HepG2 (cell line): ENCODE results near the gene CEP78. TPM values are rescaled to one million over a fixed set of nuclear protein-coding genes. Genes with fewer than 3 reads are reported as not detected.

Experiments used
- HES4 ChIP-seq: sonication (generic); formaldehyde crosslinking; IDR thresholded peaks from 2 replicates; pipeline ENCODE4 v1.9.0; 2021; ENCODE audit warnings: mild to moderate bottlenecking, missing genetic modification reagents, borderline replicate concordance
- JUN ChIP-seq: sonication (generic); formaldehyde crosslinking; IDR thresholded peaks from 2 replicates; pipeline ENCODE4 v1.4.0; 2020; ENCODE audit warnings: mild to moderate bottlenecking, missing genetic modification reagents
- MYNN ChIP-seq: sonication (generic); formaldehyde crosslinking; IDR thresholded peaks from 2 replicates; pipeline ENCODE4 v1.4.0; 2020; ENCODE audit warnings: mild to moderate bottlenecking, low read depth, missing genetic modification reagents
- PAX8 ChIP-seq: sonication (generic); formaldehyde crosslinking; IDR thresholded peaks from 2 replicates; pipeline ENCODE4 v1.8.0; 2022; ENCODE audit warnings: mild to moderate bottlenecking, missing genetic modification reagents, borderline replicate concordance
- STAG1 ChIP-seq: sonication (generic); formaldehyde crosslinking; IDR thresholded peaks from 2 replicates; pipeline ENCODE4 v1.4.0; 2020; ENCODE audit warnings: missing genetic modification reagents
- ZNF292 ChIP-seq: sonication (generic); formaldehyde crosslinking; IDR thresholded peaks from 2 replicates; pipeline ENCODE4 v1.8.1; 2022; ENCODE audit warnings: mild to moderate bottlenecking, low read depth, missing genetic modification reagents, borderline replicate concordance
- ZNF329 ChIP-seq: sonication (generic); formaldehyde crosslinking; IDR thresholded peaks from 2 replicates; pipeline ENCODE4 v1.9.0; 2021; ENCODE audit warnings: low read depth, mild to moderate bottlenecking, missing genetic modification reagents
- ZNF775 ChIP-seq: sonication (generic); formaldehyde crosslinking; IDR thresholded peaks from 2 replicates; pipeline ENCODE4 v1.4.0; 2020; ENCODE audit warnings: missing genetic modification reagents, mild to moderate bottlenecking, moderate library complexity, borderline replicate concordance
- ZNF777 ChIP-seq: sonication (generic); formaldehyde crosslinking; IDR thresholded peaks from 2 replicates; pipeline ENCODE4 v1.4.0; 2020; ENCODE audit warnings: missing genetic modification reagents
- polyA plus RNA-seq, 8 experiments: library from polyadenylated mRNA; depleted of rRNA in 3 of 8; stranded (reverse) in 7 of 8; unstranded in 1 of 8; fragments of >200 nt; fragmentation: Illumina TruSeq in 4 of 8; extraction: Trizol in 4 of 8; gene quantifications; 2 replicates each; pipeline versions ENCODE4 v1.2.1 to v1.2.3, GENCODE V29; 2011 to 2016; ENCODE audit warnings: low read depth in 4 of 8, missing spikeins in 1 of 8, mixed read lengths in 1 of 8; ENCODE audit not compliant: insufficient read depth in 1 of 8
- total RNA-seq, 5 experiments: library from RNA; depleted of rRNA; stranded (reverse); fragments of >200 nt; fragmentation: Illumina TruSeq; extraction: Trizol; gene quantifications; 2 replicates each; pipeline ENCODE4 v1.2.3, GENCODE V29; 2016; ENCODE audit warnings: low read depth in 1 of 5
- TF ChIP-seq, protein P1 (sequence below): sonication (generic); formaldehyde crosslinking; IDR thresholded peaks from 2 replicates; pipeline ENCODE4 v1.5.0; 2020; ENCODE audit warnings: mild to moderate bottlenecking, missing genetic modification reagents
- TF ChIP-seq, protein P2 (sequence below): sonication (generic); formaldehyde crosslinking; IDR thresholded peaks from 2 replicates; pipeline ENCODE4 v1.4.0; 2020; ENCODE audit warnings: missing genetic modification reagents
- TF ChIP-seq, protein P3 (sequence below): sonication (generic); formaldehyde crosslinking; IDR thresholded peaks from 2 replicates; pipeline ENCODE4; 2020; ENCODE audit warnings: missing genetic modification reagents, mild to moderate bottlenecking, borderline replicate concordance
- TF ChIP-seq, protein P4 (sequence below), 2 experiments: fragments of 450-650 bp in 1 of 2; sonication (generic) in 1 of 2; formaldehyde crosslinking; IDR thresholded peaks; 2 replicates each; pipeline versions ENCODE4 v1.5.0 to v1.8.0; 2020 to 2022; ENCODE audit warnings: mild to moderate bottlenecking in 1 of 2, missing genetic modification reagents in 1 of 2
- TF ChIP-seq, protein P5 (sequence below): sonication (generic); formaldehyde crosslinking; conservative IDR thresholded peaks from 2 replicates; pipeline ENCODE4 v1.8.1; 2023; ENCODE audit warnings: missing genetic modification reagents
- TF ChIP-seq, protein P6 (sequence below): sonication (generic); formaldehyde crosslinking; IDR thresholded peaks from 2 replicates; pipeline ENCODE4 v1.4.0; 2020; ENCODE audit warnings: low read depth, mild to moderate bottlenecking, missing genetic modification reagents

The CEP78 gene
- total and polyA plus RNA-seq, 2 of the 13 experiments (the other 11 are each of a cell fraction or from before 2014, with no cell fraction given) = 5.1 to 30.8 TPM

DNA sequence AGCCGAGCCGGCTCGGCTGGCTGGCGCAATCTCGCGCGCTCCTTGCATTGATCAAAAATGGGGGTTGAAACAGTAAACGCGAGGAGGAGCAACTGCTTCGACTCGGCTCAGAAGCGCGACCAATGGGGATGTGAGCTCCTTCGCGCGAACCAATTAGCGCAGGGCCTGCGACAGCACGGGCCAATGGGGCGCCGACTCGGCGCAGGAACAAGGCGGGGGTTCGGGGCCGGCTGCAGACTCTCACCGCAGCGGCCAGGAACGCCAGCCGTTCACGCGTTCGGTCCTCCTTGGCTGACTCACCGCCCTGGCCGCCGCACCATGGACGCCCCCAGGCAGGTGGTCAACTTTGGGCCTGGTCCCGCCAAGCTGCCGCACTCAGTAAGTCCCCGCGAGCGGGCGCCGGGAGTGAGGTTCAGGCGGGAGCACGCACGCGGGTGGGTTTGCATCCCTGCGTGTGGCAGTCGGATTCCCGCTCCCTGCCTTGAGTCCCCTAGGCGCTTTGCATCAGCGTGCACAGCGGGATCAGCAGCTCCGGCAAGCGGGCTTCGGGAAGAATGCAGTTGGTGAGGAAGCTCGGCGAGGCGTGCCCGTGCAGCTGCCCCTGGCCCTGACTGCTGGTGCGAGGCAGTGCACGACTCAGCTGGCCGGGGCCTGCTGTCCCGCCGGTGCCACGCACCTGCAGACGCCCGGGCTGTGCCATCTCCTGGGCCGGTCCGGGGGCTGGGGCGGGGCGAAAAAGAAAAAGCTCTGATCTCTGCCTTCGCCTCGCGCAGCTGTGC is 61.2 kb downstream of the CEP78 start, which contains the start of gene PSAT1 (continued):
- TF ChIP-seq, protein P1, sequence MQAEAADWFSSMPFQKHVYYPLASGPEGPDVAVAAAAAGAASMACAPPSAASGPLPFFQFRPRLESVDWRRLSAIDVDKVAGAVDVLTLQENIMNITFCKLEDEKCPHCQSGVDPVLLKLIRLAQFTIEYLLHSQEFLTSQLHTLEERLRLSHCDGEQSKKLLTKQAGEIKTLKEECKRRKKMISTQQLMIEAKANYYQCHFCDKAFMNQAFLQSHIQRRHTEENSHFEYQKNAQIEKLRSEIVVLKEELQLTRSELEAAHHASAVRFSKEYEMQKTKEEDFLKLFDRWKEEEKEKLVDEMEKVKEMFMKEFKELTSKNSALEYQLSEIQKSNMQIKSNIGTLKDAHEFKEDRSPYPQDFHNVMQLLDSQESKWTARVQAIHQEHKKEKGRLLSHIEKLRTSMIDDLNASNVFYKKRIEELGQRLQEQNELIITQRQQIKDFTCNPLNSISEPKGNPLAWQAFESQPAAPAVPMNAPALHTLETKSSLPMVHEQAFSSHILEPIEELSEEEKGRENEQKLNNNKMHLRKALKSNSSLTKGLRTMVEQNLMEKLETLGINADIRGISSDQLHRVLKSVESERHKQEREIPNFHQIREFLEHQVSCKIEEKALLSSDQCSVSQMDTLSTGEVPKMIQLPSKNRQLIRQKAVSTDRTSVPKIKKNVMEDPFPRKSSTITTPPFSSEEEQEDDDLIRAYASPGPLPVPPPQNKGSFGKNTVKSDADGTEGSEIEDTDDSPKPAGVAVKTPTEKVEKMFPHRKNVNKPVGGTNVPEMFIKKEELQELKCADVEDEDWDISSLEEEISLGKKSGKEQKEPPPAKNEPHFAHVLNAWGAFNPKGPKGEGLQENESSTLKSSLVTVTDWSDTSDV = peak; percentile 96
- 0 out of 2 replicates have a peak, but pooled peaks have one; percentile 5 for TF ChIP-seq STAG1 (CRISPR knock-in tag)
- TF ChIP-seq, protein P2, sequence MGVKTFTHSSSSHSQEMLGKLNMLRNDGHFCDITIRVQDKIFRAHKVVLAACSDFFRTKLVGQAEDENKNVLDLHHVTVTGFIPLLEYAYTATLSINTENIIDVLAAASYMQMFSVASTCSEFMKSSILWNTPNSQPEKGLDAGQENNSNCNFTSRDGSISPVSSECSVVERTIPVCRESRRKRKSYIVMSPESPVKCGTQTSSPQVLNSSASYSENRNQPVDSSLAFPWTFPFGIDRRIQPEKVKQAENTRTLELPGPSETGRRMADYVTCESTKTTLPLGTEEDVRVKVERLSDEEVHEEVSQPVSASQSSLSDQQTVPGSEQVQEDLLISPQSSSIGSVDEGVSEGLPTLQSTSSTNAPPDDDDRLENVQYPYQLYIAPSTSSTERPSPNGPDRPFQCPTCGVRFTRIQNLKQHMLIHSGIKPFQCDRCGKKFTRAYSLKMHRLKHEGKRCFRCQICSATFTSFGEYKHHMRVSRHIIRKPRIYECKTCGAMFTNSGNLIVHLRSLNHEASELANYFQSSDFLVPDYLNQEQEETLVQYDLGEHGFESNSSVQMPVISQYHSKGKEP (CRISPR knock-in tag) = no peak
- peak; percentile 49; the same call in 1 of the 2 replicates for TF ChIP-seq HES4
- 0 out of 2 replicates have a peak, but pooled peaks have one; percentile 30 for TF ChIP-seq ZNF777 (CRISPR knock-in tag)
- TF ChIP-seq ZNF775 (CRISPR knock-in tag) = no peak
- no peak for TF ChIP-seq PAX8 (CRISPR knock-in tag)
- TF ChIP-seq, protein P3, sequence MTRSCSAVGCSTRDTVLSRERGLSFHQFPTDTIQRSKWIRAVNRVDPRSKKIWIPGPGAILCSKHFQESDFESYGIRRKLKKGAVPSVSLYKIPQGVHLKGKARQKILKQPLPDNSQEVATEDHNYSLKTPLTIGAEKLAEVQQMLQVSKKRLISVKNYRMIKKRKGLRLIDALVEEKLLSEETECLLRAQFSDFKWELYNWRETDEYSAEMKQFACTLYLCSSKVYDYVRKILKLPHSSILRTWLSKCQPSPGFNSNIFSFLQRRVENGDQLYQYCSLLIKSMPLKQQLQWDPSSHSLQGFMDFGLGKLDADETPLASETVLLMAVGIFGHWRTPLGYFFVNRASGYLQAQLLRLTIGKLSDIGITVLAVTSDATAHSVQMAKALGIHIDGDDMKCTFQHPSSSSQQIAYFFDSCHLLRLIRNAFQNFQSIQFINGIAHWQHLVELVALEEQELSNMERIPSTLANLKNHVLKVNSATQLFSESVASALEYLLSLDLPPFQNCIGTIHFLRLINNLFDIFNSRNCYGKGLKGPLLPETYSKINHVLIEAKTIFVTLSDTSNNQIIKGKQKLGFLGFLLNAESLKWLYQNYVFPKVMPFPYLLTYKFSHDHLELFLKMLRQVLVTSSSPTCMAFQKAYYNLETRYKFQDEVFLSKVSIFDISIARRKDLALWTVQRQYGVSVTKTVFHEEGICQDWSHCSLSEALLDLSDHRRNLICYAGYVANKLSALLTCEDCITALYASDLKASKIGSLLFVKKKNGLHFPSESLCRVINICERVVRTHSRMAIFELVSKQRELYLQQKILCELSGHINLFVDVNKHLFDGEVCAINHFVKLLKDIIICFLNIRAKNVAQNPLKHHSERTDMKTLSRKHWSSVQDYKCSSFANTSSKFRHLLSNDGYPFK (CRISPR knock-in tag) = peak; percentile 66; the same call in 1 of the 2 replicates
- TF ChIP-seq, protein P4, sequence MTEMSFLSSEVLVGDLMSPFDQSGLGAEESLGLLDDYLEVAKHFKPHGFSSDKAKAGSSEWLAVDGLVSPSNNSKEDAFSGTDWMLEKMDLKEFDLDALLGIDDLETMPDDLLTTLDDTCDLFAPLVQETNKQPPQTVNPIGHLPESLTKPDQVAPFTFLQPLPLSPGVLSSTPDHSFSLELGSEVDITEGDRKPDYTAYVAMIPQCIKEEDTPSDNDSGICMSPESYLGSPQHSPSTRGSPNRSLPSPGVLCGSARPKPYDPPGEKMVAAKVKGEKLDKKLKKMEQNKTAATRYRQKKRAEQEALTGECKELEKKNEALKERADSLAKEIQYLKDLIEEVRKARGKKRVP (CRISPR knock-in tag; IDR thresholded peaks at IDR 0.05) = peak in 1 of 2 experiments; percentile 100; a peak in 2 of 4 replicates
- TF ChIP-seq, protein P5, sequence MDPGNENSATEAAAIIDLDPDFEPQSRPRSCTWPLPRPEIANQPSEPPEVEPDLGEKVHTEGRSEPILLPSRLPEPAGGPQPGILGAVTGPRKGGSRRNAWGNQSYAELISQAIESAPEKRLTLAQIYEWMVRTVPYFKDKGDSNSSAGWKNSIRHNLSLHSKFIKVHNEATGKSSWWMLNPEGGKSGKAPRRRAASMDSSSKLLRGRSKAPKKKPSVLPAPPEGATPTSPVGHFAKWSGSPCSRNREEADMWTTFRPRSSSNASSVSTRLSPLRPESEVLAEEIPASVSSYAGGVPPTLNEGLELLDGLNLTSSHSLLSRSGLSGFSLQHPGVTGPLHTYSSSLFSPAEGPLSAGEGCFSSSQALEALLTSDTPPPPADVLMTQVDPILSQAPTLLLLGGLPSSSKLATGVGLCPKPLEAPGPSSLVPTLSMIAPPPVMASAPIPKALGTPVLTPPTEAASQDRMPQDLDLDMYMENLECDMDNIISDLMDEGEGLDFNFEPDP = 0 out of 2 replicates have a peak, but pooled peaks have one; percentile 80
- TF ChIP-seq, protein P6, sequence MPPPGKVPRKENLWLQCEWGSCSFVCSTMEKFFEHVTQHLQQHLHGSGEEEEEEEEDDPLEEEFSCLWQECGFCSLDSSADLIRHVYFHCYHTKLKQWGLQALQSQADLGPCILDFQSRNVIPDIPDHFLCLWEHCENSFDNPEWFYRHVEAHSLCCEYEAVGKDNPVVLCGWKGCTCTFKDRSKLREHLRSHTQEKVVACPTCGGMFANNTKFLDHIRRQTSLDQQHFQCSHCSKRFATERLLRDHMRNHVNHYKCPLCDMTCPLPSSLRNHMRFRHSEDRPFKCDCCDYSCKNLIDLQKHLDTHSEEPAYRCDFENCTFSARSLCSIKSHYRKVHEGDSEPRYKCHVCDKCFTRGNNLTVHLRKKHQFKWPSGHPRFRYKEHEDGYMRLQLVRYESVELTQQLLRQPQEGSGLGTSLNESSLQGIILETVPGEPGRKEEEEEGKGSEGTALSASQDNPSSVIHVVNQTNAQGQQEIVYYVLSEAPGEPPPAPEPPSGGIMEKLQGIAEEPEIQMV (CRISPR knock-in tag) = peak; percentile 44; the same call in 1 of the 2 replicates
- 0 out of 2 replicates have a peak, but pooled peaks have one; percentile 21 for TF ChIP-seq JUN (CRISPR knock-in tag)
- TF ChIP-seq ZNF292 = no peak; the same call in 1 of the 2 replicates
- no peak for TF ChIP-seq MYNN (CRISPR knock-in tag)
- peak; percentile 94 for TF ChIP-seq ZNF329 (CRISPR knock-in tag)
